ENCODE measurements around the gene CEP85L. TPM values are rescaled to one million over a fixed set of nuclear protein-coding genes. Genes with fewer than 3 reads are reported as not detected.

The CEP85L gene
- polyA plus RNA-seq, 4 donors, result 5.7 to 9.6 (median 8.1) TPM

DNA sequence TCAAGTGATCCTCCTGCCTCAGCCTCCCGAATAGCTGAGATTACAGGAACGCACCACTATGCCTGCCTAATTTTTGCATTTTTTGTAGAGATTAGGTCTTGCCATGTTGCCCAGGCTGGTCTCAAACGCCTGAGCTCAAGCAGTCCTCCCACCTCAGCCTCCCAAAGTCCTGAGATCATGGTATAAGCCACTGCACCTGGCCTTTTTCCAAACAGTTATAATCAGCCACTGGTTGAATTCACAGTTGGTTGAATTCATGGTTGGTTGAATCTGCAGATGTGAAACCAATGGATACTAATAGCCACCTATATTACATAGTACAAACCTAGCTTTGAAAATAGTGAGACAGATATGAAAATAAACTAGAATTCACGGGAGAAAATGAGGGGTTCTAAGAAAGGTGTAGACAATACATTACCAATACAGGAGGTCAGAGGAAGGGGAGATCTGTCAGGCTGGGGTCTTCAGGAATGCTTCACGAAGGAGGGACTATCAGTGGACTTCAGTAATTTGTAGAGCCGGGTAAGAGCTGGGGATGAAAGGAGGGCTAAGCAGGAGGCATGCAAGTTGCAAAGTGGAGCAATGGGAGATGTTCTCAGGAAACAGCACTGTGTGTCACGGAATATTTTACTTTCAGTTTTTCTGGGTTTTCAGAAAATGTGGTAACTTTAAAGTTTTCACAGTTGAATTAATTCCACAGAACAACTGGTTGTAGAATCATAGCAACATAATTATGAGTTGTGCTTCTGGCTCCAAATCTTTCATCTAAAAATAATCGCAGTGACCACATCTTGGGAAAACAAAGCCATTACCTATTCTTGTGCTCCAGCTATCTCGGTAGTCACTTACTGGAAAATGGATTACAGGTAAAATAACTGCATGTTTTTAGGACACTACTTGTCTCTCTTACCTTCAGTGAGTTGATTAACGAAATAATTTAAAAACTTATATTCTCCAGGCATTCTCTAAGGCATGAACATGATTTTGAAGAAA is 12.9 kb upstream of the CEP85L start:
- no peak for DNase-seq (ENCODE audit: low read depth in 4 of 4, low spot score in 3 of 4)

DNA sequence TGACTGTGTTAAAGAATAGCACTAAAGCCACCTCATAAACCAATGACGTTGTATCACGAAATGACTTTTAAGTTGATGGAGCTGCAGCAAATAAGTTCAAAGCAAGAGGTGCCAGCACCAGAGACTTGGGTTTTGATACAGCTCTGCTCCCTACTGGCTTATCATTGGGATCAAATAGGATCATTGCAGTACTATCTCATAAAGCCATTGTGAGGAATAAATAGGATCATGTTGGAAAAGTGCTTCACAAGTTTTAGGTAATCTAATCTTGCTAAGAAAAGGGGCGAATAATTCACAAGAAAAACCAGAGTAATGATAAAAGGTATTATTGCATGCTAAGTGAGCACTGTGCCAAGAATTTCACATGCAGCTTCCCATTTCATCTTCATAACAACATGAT is 10.4 kb upstream of the CEP85L start:
- no peak for DNase-seq (ENCODE audit: low read depth in 4 of 4, low spot score in 3 of 4)

DNA sequence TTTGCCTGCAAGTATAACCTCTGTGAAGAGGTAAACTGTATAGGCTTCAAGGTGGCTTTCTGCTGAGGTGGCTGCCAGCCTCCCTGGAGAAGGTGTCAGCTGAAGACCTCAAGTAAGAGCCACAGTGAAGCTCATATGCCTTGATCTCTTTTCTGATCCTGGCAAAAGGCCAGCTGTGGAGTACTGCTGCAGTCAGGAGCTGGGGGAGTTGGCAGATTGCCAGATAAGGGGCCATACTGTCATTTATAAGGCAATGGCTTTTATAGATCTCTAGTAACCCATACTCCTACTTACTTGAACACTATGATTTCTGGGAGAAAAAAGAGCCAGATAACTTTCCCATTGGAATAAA is 8.8 kb upstream of the CEP85L start:
- DNase-seq (ENCODE audit: low read depth in 4 of 4, low spot score in 3 of 4), result peak in 1 of 4 donors; percentile 23

DNA sequence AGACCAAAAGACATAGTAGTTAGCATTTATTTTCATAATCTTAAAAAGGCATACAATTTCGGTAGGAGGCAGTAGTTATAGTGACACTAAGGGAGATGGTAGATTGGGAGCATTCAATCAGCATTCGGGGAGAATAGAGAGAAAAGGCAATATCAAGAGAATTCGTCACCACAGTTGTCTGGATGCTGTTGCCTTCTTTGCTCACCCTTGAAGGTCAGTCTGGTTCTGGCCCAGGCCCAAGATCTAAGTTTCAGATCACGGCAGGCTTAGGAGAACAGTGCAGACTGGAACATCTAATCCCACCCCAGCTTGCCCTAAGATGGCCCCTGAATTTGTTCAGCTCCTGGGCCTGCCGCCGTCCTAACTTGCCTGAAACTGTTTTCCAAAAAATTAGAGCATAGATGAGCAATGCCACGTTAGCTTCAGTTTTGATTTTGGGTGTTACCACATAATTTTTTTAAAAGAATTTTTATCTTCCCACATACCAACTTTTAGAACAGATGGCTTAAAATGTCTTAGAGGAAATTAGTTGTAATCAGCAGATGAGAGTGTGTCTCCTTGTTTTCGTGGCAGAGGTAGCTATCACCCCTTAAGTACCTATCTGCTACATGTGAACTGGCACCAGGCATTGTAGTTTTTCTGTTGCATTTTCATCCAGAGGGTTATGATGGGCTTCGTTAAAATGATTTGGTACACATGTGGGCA is 8.3 kb upstream of the CEP85L start:
- no peak for DNase-seq (ENCODE audit: low read depth in 4 of 4, low spot score in 3 of 4)

GRCh38 chr6:118656847-118657451 is 5.6 kb upstream of the CEP85L start:
- DNase-seq (ENCODE audit: low read depth in 4 of 4, low spot score in 3 of 4), result no peak

DNA sequence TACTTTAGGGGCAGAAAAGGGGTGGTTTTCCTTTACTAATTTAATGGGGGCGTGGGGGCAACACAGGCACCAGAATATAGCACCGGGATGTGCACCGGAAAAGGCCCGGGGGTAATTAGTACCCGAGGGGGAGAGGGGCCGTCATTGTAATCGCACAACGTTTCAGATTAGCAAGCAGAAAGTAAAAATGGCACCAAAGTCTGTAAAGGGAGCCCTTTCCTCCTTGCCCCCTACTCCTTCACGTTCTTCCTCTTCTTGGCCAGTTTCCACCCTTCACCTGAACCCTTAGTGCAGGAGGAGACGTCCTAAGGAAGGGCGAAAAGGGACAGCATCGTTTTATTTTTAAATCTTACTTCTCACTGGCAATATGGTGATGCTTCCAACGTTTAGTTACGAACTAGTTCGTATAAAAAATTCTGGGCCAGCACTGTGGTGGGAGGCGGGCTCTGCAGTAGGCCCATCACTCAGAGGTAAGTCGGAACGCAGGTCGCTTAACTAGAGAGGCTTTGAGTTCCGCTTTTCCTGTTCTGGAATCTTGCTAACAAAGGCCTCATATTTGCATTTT is 742 bp upstream of the CEP85L start:
- no peak for DNase-seq (ENCODE audit: low read depth in 4 of 4, low spot score in 3 of 4)

- DNase-seq (ENCODE audit: low read depth in 4 of 4, low spot score in 3 of 4), result peak in 1 of 4 donors; percentile 44
Observed at GRCh38 chr6:118650582-118651281, 659 bp downstream of the CEP85L start.

DNA sequence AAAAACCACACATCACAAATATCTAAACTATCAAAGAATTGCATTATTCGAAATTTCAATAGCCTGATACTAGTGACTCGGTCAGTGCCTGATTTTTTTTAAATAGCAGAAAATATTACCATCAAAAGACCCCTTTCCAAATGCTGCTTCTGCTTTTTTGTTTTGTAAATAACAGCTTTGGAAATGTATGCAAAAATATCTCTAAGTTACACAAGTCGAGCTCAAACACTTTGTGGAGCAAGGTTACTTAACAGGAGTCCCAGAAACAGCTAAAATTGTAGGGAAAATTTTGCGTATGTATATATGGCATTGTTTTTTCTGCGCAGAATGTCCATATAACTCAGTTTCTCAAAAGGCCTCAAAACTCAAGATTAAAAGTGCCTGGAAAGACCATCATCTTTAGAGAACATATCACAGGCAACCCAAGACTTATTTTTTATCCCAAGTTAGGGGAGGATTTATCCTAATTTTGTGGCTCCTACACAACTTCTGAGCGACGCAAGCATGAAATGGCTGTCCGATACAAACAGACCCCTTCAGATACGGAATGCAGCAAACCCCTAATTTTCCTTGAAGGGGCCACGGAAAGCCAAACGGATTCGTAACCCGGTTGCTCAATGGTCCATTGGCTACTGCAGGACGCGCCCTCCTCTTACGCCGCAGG is 1.3 kb downstream of the CEP85L start:
- DNase-seq (ENCODE audit: low read depth in 4 of 4, low spot score in 3 of 4), result peak in 1 of 4 donors; percentile 58

- no peak for DNase-seq (ENCODE audit: low read depth in 4 of 4, low spot score in 3 of 4)
Observed at GRCh38 chr6:118648866-118649554, 2.4 kb downstream of the CEP85L start.

- DNase-seq (ENCODE audit: low read depth in 4 of 4, low spot score in 3 of 4), result no peak
Observed at GRCh38 chr6:118646977-118647376, 4.4 kb downstream of the CEP85L start.

GRCh38 chr6:118645395-118645794 is 6.0 kb downstream of the CEP85L start:
- no peak for DNase-seq (ENCODE audit: low read depth in 4 of 4, low spot score in 3 of 4)

DNA sequence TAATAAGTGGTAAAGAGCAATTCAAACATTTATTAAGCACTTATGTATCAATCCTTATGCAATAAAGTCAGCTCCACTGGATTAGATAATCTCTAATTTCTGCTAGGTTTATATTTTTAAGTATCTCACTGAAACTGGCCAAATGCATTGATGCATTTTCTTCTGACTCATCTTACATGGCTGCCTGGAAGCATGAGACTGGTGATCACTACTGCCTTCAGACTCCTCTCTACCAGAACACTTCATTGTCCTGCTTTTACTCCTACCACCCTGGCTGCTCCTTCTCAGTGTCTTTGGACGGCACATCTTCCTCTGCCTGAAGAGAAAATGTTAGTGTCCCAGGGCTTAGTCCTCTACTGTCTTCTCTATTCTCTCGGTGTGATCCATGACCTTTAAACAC is 7.4 kb downstream of the CEP85L start:
- no peak for DNase-seq (ENCODE audit: low read depth in 4 of 4, low spot score in 3 of 4)

DNA sequence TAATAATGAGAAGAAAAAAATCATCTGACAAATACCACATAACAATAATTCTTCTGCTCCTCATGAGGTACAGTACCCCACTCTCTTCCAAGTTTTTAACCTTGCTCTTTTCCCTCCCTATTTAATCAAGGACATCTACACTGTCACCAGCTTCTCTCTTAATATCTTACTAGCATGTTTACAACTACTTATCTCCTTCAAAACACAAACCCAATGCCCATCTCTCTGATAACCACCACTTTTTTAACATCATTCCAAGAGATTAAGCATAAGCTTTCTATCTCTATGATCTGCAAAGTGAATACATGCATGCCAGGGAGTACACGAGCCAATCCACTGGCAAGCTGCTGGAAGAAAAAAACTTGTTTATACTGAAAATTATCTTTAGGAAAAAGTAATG is 10.3 kb downstream of the CEP85L start:
- no peak for DNase-seq (ENCODE audit: low read depth in 4 of 4, low spot score in 3 of 4)

- no peak for DNase-seq (ENCODE audit: low read depth in 4 of 4, low spot score in 3 of 4)
Observed at GRCh38 chr6:118639054-118639964, 12.1 kb downstream of the CEP85L start.

- no peak for DNase-seq (ENCODE audit: low read depth in 4 of 4, low spot score in 3 of 4)
Observed at GRCh38 chr6:118638288-118638687, 13.1 kb downstream of the CEP85L start.

DNA sequence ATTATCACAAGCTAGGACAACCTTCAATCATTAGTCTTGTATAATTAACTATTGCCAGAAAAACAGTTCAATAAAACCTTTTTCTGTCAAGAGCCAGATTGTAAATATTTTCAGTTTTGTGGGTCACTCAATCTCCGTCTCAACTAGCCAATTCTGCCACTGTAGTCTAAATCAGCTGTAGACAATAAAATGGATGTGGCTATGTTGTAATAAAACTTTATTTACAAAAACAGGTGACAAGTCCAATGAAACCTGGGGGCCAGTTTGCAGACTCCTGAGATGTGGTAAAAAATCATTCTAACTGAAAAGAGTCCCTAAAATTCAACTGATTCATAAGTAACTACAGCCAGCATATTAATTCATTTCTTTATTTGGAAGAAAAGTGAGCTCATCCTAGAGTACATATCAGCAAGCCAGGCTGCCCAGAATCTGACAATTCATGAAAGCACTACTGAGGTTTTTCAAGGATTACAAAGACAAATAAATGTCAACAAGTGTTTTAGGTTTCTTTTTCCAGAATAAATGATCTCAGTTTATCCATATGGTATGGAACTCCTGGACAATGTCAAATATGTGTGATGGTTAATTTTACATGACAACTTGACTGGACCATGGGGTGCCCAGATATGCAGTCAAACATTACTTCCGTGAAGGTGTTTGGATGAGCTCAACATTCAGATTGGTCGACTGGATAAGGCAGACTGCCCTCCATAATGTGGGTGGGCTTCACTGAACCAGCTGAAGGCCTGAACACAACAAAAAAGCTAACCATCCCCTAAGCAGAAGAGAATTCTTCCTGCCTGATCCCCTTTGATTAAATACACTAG is 15.3 kb downstream of the CEP85L start:
- no peak for DNase-seq (ENCODE audit: low read depth in 4 of 4, low spot score in 3 of 4)

DNA sequence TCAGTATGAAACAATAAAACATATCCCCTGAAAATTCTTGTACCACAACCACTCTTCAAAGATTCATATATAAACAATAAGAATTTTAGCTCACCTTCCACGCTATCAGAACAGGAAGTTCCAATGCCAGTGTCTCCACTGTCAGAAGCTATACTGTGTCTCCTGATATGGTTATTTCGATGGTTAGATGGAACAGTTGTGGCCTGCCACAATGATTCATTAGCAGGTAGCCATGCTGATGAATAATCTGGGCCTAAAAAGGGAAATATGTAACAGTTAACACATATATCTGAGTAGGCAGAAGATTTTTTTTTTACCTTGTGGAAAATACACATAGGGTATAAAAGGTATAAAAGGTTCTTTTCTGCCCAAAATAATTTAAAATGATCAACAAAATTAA is 19.0 kb downstream of the CEP85L start:
- DNase-seq (ENCODE audit: low read depth in 4 of 4, low spot score in 3 of 4), result no peak
